ENCODE results near the gene IER5.

DNA sequence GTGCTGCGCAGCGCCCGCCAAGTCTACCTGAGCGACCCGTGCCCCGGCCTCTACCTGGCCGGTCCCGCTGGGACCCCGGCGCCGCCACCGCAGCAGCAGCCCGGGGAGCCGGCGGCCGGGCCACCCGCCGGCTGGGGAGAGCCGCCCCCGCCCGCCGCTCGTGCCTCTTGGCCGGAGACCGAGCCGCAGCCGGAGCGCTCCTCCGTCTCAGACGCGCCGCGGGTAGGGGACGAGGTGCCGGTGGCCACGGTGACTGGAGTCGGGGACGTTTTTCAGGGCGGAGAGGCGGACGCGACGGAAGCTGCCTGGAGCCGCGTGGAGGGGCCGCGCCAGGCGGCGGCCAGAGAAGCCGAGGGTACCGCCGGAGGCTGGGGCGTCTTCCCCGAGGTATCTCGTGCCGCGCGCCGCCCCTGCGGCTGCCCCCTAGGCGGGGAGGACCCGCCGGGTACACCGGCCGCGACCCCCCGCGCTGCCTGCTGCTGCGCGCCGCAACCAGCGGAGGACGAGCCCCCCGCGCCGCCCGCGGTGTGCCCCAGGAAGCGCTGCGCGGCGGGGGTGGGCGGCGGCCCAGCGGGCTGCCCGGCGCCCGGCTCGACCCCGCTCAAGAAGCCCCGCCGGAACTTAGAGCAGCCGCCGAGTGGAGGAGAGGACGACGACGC lies 646 bp downstream of the IER5 start:
- TF ChIP-seq, protein P1, sequence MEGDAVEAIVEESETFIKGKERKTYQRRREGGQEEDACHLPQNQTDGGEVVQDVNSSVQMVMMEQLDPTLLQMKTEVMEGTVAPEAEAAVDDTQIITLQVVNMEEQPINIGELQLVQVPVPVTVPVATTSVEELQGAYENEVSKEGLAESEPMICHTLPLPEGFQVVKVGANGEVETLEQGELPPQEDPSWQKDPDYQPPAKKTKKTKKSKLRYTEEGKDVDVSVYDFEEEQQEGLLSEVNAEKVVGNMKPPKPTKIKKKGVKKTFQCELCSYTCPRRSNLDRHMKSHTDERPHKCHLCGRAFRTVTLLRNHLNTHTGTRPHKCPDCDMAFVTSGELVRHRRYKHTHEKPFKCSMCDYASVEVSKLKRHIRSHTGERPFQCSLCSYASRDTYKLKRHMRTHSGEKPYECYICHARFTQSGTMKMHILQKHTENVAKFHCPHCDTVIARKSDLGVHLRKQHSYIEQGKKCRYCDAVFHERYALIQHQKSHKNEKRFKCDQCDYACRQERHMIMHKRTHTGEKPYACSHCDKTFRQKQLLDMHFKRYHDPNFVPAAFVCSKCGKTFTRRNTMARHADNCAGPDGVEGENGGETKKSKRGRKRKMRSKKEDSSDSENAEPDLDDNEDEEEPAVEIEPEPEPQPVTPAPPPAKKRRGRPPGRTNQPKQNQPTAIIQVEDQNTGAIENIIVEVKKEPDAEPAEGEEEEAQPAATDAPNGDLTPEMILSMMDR (IDR thresholded peaks at IDR 0.05), result no peak
- TF ChIP-seq POLR2A (IDR thresholded peaks at IDR 0.05), result no peak

Data from Peyer's patch (tissue), 4 donors.